CD4-positive, alpha-beta T cell treated with Interleukin-12 subunit alpha and Interleukin-12 subunit beta, for 1 hour (primary cell): Measurements from ENCODE around the gene HIPK3.
A peak's percentile ranks its signal among the peaks of the same experiment; 100 is the strongest.
"Not testable (repeated sequence)": the region's sequence is repeated elsewhere in the genome, so short reads cannot be mapped to it uniquely, and the experiment has no call there.

Source experiments
- DNase-seq: peaks from one replicate; pipeline ENCODE4 v3.0.0-alpha.2; 2020

The HIPK3 gene

DNA sequence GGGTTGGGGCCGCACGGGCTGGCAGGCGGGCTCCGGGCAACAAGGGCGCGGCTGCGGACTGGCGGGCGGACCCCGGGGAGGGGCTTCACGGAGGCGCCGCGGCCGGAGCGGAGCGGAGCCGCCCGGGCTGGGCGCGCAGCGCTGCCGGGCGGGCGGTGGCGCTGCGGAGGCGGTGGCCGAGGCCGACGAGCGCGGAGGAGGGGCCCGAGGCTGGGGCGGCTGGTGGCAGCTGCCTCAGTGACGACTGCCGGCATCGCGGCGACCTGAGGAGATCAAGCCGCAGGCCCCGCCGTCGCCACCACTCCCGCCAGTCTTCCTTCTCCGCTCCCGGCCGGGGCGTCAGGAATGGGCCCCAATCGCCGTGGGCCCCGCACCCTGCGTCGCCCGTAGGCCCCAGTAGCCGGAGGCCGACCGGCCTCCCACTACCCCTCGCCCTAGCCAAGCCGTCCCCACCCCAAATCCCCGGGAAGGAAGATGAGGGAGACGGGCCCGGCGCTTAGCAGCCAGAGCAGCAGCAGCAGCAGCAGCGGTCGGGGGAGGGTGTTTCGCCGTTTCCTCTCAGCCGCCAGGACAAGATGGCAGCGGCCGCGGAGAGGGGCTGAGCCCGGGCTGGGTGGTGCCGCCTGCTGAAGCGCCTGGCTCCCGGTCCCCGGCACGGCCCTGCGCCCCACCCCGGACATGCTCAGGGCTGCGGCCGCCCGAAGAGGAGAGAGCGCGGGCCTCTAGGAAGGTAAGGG, at the start of gene HIPK3:
Gene HIPK3 (plus strand): TSS at position 222 of the 737 bp plus-strand sequence.
- DNase-seq = peak; percentile 81

DNA sequence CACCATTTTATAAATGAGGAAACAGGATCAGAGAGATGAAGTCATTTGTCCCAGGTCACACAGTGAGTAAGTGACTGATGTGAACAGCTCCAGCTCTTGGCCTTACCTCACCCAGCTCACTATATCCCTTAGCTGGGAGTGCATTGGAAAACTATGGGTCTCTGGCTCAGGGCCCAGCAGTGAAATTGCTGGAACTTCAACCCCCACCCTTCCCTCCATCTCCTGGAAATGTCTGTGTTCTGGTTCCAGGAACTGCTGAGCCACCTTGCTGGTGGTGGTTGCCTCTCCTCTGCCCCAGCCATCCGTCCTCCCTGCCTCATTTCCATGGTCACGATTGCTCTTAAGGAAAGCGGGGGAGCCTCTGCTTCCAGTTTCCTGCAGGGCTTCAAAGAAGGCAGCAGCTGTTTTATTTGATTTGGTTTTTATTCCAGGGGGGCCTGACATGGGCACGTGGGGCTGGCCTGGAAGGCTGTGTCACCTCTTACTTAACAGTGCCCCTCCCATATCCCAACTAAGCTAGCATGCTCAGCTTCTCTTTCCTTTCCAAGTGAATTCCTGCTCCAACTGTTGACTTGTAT, 49.7 kb upstream of the HIPK3 start:
- no peak for DNase-seq

DNA sequence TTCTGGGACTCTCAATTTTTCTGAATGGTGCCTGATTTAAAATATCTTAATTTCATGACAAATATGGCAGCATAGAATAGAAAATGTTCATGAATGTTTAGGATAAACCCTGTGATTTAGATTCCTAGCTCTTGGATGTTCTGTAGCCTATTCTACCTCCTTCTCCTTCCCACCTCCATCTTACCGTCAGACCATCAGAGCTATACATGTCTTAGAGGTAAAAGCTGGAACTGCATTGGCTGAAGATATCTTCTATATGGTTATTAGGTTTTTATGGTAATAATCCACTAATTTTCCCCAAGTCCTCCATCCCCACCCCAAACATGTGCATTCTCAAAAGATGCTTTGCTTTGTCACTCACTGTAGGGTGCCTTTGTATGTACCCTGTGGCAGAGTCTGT, 49.0 kb upstream of the HIPK3 start:
- DNase-seq = no peak

DNA sequence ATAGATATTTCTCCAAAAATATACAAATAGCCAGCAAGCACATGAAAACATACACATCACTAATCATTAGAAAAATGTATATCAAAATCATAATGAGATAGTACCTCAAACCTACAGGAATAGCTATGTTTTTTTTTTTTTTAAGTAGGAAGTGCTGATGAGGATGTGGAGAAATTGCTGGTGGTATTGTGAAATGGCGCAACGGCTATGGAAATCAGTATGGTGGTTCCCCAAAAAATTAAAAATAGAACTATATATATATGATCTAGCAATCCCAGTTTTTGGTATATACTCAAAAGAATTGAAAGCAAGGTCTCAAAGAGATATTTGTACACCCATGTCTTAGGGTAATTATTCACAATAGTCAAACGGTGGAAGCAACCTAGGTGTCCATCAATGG, 46.0 kb upstream of the HIPK3 start:
- DNase-seq = peak; percentile 6

DNA sequence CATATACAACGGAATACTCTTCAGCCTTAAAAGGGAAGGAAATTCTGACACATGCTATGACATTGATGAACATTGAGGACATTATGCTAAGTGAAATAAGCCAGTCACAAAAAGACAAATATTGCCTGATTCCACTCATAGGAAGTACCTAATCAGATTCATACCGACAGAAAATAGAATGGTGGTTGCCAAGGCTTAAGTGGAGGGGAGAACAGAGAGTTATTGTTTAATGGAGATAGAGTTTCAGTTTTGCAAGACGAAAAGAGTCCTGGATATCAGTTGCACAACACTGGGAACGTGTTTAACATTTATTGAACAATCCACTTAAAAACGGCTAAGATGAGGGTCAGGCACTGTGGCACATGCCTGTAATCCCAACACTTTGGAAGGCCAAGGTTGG, 45.6 kb upstream of the HIPK3 start:
- no peak for DNase-seq

DNA sequence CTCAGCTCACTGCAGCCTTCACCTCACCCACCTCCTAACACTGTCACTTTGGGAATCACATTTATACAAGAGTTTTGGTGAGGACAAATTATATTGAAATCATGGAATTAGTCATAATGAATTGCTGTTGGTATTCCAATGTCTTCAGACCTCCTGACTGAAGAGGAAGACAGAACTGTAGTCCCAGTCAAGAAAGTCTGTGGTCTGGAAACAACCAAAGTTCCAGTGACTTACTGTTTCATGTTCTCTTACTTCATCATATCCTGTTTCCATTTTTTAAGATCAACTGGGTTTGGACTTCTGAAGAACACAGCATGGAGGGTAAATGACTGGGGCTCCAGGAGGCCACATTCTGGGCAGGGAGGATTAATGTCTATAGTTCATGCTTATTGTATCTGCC, 43.0 kb upstream of the HIPK3 start:
- no peak for DNase-seq

DNA sequence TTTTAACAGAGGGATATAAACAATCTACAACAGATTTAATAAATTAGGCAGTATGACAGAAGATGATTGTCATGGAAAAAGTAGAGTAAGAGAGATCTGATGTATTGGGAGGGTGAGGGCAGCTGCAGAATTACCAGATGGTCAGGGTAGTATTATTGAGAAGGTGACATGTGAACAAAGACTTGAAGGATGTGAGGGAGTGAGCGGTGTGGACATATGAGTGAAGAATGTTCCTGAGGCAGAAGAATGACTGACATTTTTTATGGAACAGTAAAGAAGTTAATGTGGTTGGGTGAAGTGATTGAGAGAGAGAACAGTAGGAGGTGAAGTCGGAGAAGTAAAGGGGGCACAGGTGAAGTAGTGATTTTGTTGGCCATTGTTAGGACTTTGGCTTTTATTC, 42.4 kb upstream of the HIPK3 start:
- no peak for DNase-seq

DNA sequence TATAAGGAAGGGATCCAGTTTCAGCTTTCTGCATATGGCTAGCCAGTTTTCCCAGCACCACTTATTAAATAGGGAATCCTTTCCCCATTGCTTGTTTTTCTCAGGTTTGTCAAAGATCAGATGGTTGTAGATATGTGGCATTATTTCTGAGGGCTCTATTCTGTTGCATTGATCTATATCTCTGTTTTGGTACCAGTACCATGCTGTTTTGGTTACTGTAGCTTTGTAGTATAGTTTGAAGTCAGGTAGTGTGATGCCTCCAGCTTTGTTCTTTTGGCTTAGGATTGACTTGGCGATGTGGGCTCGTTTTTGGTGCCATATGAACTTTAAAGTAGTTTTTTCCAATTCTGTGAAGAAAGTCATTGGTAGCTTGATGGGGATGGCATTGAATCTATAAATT, 40.5 kb upstream of the HIPK3 start:
- not testable (repeated sequence) for DNase-seq

DNA sequence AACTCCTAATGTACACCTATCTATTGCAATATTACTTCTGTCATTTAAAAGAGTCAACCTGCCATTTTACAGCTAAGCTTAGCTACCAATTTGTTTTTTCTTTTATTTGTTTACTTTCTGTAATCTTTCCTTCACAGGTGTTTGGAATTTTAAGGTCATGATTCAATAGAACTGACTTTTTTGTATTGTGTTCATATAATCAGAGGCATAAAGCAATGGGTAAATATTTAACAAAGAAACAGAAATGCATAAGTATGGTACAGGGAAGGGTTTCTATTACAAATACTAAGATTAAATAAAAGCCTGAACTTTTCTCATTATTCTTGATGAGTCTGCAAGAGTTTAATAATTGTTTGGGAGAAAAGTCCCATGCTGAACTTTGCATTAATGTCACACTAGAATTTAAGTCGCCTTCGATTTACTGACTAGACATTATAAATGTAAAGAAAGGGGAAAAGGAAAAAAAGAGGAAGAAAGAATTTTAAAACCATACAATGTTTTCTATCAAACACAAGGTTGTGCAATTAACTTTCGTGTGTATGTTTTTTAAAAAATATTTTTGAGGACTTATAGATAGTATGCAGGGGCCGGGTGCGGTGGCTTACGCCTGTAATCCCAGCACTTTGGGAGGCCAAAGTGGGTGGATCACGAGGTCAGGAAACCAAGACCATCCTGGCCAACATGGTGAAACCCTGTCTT, 35.0 kb upstream of the HIPK3 start:
- DNase-seq = no peak

DNA sequence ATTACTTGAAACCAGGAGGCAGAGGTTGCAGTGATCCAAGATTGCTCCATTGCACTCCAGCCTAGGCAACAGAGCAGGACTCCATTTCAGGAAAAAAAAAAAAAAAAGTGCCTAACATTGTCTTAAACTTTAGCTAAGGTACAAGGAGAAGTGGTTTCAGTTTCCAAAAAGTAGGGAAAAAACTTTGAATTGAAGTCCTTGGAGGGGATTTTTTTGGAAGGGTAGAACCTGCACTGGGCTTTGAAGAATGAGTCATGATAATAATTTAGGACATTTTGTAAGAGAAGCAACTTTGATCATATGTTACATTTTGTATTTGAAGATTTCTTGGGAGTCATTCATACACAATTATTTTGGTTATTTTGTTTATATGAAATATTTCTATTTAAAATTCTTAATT, 31.8 kb upstream of the HIPK3 start:
- DNase-seq = no peak

DNA sequence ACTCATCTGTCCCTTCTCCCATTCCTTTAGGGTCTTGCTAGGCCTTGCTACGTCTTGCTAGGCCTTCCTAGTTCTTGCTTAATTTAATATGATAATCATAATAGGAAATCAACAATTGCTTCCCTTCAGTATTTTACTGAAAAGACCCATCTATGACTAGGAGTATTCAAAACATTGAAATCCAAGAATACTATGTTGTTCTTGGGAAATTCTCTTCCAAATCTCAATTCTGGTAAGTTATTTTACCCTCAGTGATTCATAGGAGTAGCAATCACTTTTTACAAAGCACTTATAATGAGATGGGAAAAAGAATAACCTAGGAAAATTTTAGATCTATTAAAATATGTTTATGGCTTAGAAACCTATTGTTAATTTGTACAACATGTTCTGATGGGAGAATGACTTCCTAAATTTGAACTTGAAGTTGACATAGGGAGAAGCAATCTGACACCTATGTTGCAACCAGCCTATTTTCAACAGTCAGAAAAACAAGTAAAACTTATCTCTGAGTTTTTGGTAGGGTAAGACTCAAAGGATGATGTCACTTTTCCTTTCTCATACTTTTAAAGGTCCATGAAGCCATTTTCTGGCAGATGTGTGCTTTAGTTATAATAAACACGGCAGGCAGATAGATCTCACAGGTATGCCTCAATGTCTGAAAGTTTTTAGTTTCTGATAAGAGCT, 29.5 kb upstream of the HIPK3 start:
- no peak for DNase-seq

DNA sequence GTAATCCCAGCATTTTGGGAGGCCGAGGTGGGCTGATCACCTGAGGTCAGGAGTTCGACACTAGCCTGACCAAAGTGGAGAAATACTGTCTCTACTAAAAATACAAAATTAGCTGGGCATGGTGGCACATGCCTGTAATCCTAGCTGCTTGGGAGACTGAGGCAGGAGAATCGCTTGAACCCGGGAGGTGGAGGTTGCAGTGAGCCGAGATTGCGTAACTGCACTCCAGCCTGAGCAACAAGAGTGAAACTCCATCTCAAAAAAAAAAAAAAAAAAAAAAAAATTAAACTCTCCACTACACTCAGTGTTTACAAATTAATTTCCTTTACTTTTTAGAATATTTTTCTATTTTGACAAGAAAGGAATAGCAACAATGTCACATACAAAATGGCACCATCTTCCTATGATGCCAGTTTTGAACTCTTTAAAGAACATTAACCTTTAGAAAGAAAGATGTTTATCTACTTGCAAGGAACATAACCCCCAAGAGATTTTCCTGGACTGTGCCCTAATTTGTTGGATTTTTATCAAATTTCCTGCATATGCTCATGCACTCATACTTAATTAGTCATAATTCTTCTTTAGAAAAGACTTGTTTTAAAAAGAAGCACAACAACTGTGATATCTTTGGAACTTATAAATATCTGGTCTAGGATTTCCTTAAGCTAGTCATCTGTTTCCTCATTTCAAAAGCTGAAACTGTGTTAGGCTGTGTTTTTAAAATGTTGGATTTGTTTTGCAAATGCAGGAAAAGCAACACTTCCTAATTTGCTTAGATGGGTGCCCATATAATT, 22.6 kb upstream of the HIPK3 start:
- DNase-seq = no peak

DNA sequence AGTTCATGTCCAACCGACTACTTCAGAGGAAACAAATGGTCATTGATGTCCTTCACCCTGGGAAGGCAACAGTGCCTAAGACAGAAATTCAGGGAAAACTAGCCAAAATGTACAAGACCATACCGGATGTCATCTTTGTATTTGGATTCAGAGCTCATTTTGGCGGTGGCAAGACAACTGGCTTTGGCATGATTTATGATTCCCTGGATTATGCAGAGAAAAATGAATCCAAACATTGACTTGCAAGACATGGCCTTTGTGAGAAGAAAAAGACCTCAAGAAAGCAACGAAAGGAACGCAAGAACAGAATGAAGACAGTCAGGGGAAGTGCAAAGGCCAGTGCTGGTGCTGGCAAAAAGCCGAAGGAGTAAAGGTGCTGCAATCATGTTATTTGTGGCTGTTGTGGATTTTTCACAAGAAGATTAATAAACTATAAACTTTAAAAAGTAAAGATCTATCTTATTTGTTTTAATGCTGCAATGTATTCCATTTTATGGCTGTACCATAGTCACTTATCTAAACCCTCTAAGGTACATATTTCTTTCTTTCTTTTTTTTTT, 20.1 kb upstream of the HIPK3 start:
- no peak for DNase-seq

DNA sequence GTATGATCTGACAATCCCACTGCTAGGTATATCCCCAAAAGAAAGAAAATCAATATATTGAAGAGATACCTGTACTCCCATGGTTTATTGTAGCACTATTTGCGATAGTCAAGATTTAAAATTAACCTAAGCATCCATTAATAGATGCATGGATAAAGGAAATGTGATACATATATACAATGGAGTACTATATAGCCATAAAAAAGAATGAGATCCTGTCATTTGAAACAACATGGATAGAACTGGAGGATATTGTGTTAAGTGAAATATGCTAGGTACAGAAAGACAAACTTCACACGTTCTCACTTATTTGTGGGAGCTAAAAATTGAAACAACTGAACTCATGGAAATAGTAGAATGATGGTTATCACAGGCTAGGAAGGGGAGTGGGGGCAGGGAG, 14.6 kb upstream of the HIPK3 start:
- no peak for DNase-seq

DNA sequence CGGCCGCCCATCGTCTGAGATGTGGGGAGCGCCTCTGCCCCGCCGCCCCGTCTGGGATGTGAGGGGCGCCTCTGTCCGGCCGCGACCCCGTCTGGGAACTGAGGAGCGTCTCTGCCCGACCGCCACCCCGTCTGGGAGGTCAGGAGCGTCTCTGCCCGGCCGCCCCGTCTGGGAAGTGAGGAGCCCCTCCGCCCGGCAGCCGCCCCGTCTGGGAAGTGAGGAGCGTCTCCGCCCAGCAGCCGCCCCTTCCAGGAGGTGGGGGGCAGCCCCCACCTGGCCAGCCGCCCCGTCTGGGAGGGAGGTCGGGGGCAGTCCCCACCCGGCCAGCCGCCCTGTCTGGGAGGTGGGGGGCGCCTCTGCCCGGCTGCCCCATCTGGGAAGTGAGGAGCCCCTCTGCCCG, 13.5 kb upstream of the HIPK3 start:
- DNase-seq = not testable (repeated sequence)

DNA sequence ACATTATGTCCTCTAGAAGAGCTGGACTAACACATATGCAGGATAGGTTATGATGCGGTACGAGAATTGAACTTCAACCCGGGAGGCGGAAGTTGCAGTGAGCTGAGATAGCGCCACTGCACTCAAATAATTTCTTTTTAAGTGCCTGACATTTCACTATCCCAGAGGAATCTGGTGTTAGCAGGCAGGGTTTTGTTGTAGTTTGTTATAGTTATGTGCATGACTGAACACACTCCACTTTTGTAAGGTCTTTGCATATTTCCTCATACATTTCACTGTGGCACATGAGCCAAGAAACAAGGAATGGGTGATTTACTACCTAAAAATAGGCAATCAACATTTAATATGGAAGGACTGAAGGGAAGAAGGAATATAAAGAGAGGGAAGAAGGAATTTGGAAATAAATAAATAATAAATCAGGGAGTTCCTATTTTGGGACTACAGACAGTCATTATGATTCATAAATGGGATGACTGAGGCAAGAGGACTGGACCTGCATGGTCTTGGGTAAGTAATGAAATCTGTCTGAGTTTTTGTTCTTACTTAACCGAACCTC, 8.7 kb upstream of the HIPK3 start:
- DNase-seq = no peak

DNA sequence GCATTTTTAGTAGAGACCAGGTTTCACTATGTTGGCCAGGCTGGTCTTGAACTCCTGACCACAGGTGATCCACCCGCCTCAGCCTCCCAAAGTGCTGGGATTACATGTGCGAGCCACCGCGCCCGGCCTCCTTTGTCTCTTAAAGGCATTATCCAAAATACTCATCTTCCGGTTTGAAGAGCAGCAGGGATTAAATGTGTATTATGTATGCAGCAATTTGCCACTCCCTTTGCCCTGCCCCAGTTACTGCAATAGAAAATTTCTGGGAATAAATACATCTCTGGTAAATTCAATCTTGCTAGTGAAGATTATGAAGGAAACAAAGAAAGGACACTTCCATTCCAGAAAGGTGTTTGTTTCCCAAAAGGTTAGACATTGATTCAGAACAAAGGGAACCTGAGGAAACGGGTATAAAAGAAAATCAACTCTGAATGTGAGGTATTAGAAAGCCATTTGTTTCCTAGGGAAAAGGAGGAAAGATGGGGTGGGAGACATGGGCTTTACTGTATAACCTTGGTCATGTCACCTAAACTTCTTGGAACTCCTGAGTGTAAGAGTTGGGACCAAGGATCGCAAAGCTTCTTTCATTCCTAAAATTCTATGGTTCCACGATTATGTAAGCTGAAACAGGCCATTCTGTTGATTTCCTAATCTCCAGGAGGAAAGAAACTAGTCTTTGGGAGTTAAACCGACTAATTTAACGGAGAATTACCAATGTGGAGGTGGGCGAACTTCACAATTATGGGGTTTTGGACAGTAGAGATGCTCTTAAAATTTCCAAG, 959 bp upstream of the HIPK3 start:
- DNase-seq = no peak

DNA sequence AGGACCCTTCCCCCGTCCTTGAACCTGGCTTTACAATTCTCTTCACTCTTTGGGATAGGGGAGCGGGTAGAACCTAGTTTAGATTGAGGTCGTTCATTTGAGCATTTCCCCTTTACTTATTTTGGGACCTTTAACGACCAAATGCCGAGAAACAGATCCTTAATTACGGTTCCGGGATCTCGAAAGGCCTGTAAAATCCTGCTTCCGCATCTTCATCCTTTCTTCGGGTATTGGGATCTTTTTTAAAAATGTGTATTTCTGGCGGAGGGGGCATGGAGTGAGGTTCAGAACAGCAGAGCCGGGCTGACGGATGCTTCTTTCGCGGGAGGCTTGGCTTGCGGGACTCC, 395 bp upstream of the HIPK3 start:
- DNase-seq = no peak

DNA sequence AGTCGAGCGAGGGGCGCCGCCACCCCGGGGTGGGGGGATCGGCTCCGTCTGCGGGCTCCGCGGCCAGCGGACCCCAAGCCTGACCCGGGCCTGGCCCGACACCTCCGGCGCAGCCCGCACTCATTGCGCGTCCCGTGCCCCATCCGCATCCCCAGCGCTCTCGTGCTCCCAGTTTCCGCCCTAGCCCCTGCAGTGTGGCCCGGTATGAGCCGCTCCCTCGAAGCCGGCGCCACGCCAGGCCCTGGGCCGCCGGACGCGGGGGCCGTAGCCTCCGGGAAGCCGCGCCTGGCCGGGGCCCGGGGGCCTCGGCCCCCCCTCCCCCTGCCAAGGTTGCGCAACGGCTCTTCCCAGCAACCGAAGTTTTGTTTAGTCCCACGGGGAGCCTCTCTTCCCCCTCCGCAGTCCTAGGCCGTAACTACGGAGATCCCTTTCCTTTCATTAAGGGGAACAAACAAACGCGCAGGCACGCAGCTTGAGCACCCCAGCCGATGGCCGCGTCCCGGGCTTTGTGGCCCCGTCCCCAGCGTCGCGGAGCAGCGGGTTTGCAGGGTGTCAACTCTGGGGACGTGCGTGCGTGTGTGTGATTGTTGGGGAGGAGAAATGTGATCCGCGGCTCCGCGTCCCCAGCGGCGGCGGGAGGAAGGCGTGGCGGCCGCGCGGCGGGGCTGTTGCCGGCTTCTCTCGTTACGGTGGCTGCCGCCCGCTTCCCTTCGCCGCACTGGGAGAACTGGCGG, 883 bp downstream of the HIPK3 start:
- DNase-seq = peak; percentile 74

DNA sequence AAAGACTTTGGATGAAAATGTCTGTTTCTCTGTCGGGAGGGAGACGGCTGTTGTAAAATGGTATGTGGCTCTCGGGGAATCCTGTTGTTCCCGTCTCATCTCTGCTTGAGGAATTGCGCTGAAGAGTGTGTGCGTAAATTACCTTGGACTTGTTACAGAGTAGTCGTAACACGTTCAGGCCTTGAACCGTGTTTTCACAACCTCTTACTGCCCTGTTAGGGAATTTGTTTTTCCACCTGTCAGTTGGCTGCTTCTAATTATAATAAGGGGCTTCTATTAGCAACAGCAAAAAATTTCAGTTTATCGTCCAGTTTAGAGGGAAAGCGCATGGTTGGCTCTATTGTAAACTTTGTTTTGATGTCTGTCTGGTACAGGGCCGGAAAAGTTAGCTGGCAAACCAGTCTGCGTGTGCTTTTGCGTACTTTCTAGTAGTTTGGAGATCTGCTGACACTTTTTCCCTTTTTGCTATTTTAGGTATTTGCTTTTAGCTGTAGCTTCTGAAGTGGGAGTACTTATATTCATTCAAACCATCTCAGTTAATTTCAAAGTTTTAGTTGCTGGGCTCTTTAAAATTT, 1.5 kb downstream of the HIPK3 start:
- DNase-seq = peak; percentile 28
